ENCODE measurements around the gene AKAP6. TPM values are rescaled to one million over a fixed set of nuclear protein-coding genes. Genes with fewer than 3 reads are reported as not detected.

Gene AKAP6
- total RNA-seq, 2 donors from 2014 or later = 112 to 117 TPM

- no peak for DNase-seq (ENCODE audit: low spot score)
- Histone ChIP-seq H3K36me3 (no peaks in the 10 kb centered on the region), H3K9me3 (no peaks in the 10 kb centered on the region), H3K27me3 (no peaks in the 10 kb centered on the region), H3K4me1 (no peaks in the 10 kb centered on the region), H3K4me3 (no peak overlapping the region), H3K27ac (no peak overlapping the region)
- TF ChIP-seq, protein P1, sequence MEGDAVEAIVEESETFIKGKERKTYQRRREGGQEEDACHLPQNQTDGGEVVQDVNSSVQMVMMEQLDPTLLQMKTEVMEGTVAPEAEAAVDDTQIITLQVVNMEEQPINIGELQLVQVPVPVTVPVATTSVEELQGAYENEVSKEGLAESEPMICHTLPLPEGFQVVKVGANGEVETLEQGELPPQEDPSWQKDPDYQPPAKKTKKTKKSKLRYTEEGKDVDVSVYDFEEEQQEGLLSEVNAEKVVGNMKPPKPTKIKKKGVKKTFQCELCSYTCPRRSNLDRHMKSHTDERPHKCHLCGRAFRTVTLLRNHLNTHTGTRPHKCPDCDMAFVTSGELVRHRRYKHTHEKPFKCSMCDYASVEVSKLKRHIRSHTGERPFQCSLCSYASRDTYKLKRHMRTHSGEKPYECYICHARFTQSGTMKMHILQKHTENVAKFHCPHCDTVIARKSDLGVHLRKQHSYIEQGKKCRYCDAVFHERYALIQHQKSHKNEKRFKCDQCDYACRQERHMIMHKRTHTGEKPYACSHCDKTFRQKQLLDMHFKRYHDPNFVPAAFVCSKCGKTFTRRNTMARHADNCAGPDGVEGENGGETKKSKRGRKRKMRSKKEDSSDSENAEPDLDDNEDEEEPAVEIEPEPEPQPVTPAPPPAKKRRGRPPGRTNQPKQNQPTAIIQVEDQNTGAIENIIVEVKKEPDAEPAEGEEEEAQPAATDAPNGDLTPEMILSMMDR (IDR thresholded peaks at IDR 0.05) = no peak
Observed at GRCh38 chr14:32374155-32374554, 45.1 kb downstream of the AKAP6 start.

DNA sequence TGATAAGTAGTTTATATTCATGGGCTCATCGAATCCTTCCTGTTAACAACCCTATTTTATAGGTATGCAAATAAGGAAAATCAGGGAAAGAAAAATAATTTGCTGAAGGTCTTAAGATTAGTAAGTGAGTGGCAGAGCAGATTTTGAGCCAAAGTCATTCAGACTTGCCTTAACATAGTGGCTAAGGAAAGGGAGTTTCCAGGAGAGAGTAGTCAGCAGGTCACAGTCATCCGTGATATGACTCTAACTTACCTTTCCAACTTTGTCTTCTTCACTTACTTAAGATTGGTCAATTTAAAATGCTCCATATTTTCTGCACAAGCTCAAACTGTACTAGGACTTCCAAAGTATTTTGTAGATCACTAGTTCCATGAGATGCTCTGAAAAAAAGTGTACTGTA is 46.6 kb downstream of the AKAP6 start:
- Histone ChIP-seq H3K27ac (no peak overlapping the region), H3K4me3 (no peak overlapping the region), H3K4me1 (no peaks in the 10 kb centered on the region), H3K36me3 (no peaks in the 10 kb centered on the region), H3K9me3 (no peaks in the 10 kb centered on the region), H3K27me3 (no peaks in the 10 kb centered on the region)
- TF ChIP-seq, protein P1 (IDR thresholded peaks at IDR 0.05) = no peak
- no peak for DNase-seq (ENCODE audit: low spot score)

- H3K9me3 ChIP-seq = no peaks in the 10 kb centered on the region
- DNase-seq (ENCODE audit: low spot score) = no peak
- H3K4me1 ChIP-seq = no peaks in the 10 kb centered on the region
- TF ChIP-seq, protein P1 (IDR thresholded peaks at IDR 0.05) = no peak
- H3K36me3 ChIP-seq = no peaks in the 10 kb centered on the region
- H3K4me3 ChIP-seq = no peak overlapping the region
- no peak overlapping the region for H3K27ac ChIP-seq
- H3K27me3 ChIP-seq = no peaks in the 10 kb centered on the region
Observed at GRCh38 chr14:32377046-32377646, 48.0 kb downstream of the AKAP6 start.

DNA sequence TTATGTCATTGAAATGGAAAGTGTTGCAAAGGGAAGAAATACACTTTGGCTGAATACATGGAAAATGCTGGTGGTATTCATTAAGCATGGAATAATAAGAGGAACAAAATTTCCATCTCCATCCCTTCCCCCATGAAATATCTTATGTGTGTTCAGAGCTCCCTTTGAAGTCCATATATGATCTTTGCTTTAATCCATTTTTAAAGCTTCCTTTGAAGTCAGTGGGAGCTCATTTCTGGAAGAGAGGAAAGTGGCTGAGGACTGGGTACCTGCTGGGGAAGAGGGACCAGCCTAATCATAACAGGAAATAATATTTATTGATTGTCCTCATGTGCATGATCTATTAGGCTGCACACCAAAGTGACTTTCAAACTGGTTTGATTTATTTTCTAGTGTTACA is 49.2 kb downstream of the AKAP6 start:
- TF ChIP-seq, protein P1 (IDR thresholded peaks at IDR 0.05) = no peak

DNA sequence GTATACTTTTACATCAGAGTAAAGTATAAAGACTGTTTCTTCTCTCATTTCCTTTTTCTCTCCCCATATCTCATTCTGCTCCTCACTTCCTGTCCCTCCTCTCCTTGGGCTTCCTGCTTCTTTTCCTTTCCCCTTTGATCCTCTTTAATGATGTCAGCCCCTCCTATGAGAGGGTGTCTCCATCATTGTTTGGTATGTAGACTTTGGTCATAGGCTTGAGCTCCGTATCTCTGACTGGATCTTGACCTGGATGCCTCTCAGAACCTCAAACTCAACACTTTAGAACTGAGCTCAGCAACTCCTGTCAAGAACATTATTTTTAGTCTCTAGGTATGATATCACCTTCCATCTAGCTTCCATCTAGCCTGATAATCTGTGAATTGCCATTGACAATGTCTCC is 50.3 kb downstream of the AKAP6 start:
- no peaks in the 10 kb centered on the region for H3K36me3 ChIP-seq
- no peaks in the 10 kb centered on the region for H3K4me1 ChIP-seq
- H3K27me3 ChIP-seq = no peaks in the 10 kb centered on the region
- H3K27ac ChIP-seq = no peak overlapping the region
- H3K9me3 ChIP-seq = no peaks in the 10 kb centered on the region
- DNase-seq (ENCODE audit: low spot score) = no peak
- no peak overlapping the region for H3K4me3 ChIP-seq
- TF ChIP-seq, protein P1 (IDR thresholded peaks at IDR 0.05) = no peak

More for the DNA sequence above, 49.2 kb downstream of the AKAP6 start:
- Histone ChIP-seq H3K27me3 (no peaks in the 10 kb centered on the region), H3K9me3 (no peaks in the 10 kb centered on the region), H3K4me3 (no peak overlapping the region), H3K4me1 (no peaks in the 10 kb centered on the region), H3K36me3 (no peaks in the 10 kb centered on the region), H3K27ac (no peak overlapping the region)
- no peak for DNase-seq (ENCODE audit: low spot score)

- Histone ChIP-seq H3K27ac (no peak overlapping the region), H3K4me1 (no peaks in the 10 kb centered on the region)
- TF ChIP-seq, protein P1 (IDR thresholded peaks at IDR 0.05) = no peak
Observed at GRCh38 chr14:32381869-32382268, 52.8 kb downstream of the AKAP6 start.

More at GRCh38 chr14:32381869-32382268, 52.8 kb downstream of the AKAP6 start:
- no peaks in the 10 kb centered on the region for H3K36me3 ChIP-seq
- no peak overlapping the region for H3K4me3 ChIP-seq
- H3K9me3 ChIP-seq = no peaks in the 10 kb centered on the region
- no peak for DNase-seq (ENCODE audit: low spot score)
- no peaks in the 10 kb centered on the region for H3K27me3 ChIP-seq

All from right atrium auricular region (tissue), 2 donors.